RCC 7860 (cell line): ENCODE measurements around the gene MPI.
"Not testable (repeated sequence)": the region's sequence is repeated elsewhere in the genome, so short reads cannot be mapped to it uniquely, and the experiment has no call there.

Source experiments
- DNase-seq: peaks from one replicate; pipeline ENCODE4 v3.0.0-alpha.2; 2015; ENCODE audit warnings: low spot score
- FAIRE-seq: peaks from 2 replicates; lab custom pipeline; 2012; peaks lifted over from hg19 to GRCh38; lab: Jason Lieb, UNC

Gene MPI

GRCh38 chr15:74890665-74890960, 771 bp downstream of the MPI start:
- FAIRE-seq, result no peak
- no peak for DNase-seq

GRCh38 chr15:74891469-74891868, 1.6 kb downstream of the MPI start:
- no peak for FAIRE-seq
- no peak for DNase-seq

- DNase-seq (no peak), FAIRE-seq (no peak)
Observed at GRCh38 chr15:74892313-74892712, 2.5 kb downstream of the MPI start.

- FAIRE-seq, result no peak
- no peak for DNase-seq
Observed at GRCh38 chr15:74892931-74893330, 3.1 kb downstream of the MPI start.

- FAIRE-seq (no peak), DNase-seq (no peak)
Observed at GRCh38 chr15:74893627-74894026, 3.8 kb downstream of the MPI start.

GRCh38 chr15:74894383-74894782, 4.5 kb downstream of the MPI start:
- DNase-seq, FAIRE-seq: not testable (repeated sequence)

GRCh38 chr15:74895830-74896229, 6.0 kb downstream of the MPI start:
- no peak for FAIRE-seq

GRCh38 chr15:74896316-74896715, 6.5 kb downstream of the MPI start:
- FAIRE-seq, result no peak
- DNase-seq, result no peak

More at GRCh38 chr15:74895830-74896229, 6.0 kb downstream of the MPI start:
- no peak for DNase-seq

- FAIRE-seq, result no peak
- no peak for DNase-seq
Observed at GRCh38 chr15:74897300-74897701, 7.5 kb downstream of the MPI start.

- DNase-seq (peak; percentile 31), FAIRE-seq (no peak)
Observed at GRCh38 chr15:74901612-74902063, 11.8 kb downstream of the MPI start.

GRCh38 chr15:74902295-74903075, 12.6 kb downstream of the MPI start:
- FAIRE-seq, result no peak
- DNase-seq, result no peak

- DNase-seq (no peak), FAIRE-seq (no peak)
Observed at GRCh38 chr15:74903676-74904075, 13.8 kb downstream of the MPI start.

GRCh38 chr15:74904190-74904805, 14.5 kb downstream of the MPI start:
- DNase-seq (no peak), FAIRE-seq (no peak)

- DNase-seq, result no peak
- no peak for FAIRE-seq
Observed at GRCh38 chr15:74906067-74906449, 16.2 kb downstream of the MPI start.

GRCh38 chr15:74906450-74907162, 16.8 kb downstream of the MPI start, which contains the start of gene FAM219B:
FAM219B (minus strand) TSS chr15:74906851; CDS start chr15:74906800, 51 bp downstream.
- DNase-seq (peak; percentile 58), FAIRE-seq (no peak)

- FAIRE-seq, result no peak
- DNase-seq, result no peak
Observed at GRCh38 chr15:74907163-74907870, 17.5 kb downstream of the MPI start.

- FAIRE-seq, result no peak
- DNase-seq, result no peak
Observed at GRCh38 chr15:74908635-74909034, 18.8 kb downstream of the MPI start.

- no peak for FAIRE-seq
- no peak for DNase-seq
Observed at GRCh38 chr15:74913041-74913440, 23.2 kb downstream of the MPI start.

- not testable (repeated sequence) for FAIRE-seq, DNase-seq
Observed at GRCh38 chr15:74913799-74914198, 24.0 kb downstream of the MPI start.

- FAIRE-seq (no peak), DNase-seq (peak; percentile 7)
Observed at GRCh38 chr15:74917676-74918075, 27.8 kb downstream of the MPI start.

GRCh38 chr15:74920456-74920855, 30.6 kb downstream of the MPI start:
- no peak for DNase-seq

More at GRCh38 chr15:74920456-74920855, 30.6 kb downstream of the MPI start:
- no peak for FAIRE-seq
